ENCODE results near the gene MRPL41.

Gene MRPL41

DNA sequence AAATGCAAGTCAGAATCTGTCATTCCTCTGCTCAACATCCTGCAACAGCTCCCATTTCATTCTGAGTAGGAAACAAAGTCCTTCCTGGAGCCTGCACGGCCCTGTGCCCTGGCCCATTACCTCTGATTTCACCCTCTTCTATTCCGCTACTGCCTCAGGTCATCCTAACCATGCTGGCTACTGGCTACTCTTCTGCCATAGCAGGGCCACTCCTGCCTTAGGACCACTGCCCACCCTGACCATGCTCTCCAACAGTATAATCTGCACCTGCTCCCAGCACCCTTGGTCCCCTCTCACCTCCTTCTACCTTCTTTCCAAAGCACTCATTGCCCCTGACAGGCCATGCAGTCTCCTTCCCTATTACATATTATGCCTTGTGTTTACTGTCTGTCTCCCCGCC lies 18.9 kb downstream of the MRPL41 start:
- in situ Hi-C loops (cut with MboI; ENCODE audit: low sequenced_read_pairs, unreplicated experiment) = no loop called here
- DNase-seq (ENCODE audit: low spot score) = no peak
- TF ChIP-seq, protein P1, sequence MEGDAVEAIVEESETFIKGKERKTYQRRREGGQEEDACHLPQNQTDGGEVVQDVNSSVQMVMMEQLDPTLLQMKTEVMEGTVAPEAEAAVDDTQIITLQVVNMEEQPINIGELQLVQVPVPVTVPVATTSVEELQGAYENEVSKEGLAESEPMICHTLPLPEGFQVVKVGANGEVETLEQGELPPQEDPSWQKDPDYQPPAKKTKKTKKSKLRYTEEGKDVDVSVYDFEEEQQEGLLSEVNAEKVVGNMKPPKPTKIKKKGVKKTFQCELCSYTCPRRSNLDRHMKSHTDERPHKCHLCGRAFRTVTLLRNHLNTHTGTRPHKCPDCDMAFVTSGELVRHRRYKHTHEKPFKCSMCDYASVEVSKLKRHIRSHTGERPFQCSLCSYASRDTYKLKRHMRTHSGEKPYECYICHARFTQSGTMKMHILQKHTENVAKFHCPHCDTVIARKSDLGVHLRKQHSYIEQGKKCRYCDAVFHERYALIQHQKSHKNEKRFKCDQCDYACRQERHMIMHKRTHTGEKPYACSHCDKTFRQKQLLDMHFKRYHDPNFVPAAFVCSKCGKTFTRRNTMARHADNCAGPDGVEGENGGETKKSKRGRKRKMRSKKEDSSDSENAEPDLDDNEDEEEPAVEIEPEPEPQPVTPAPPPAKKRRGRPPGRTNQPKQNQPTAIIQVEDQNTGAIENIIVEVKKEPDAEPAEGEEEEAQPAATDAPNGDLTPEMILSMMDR (IDR thresholded peaks at IDR 0.05; ENCODE audit: borderline replicate concordance, control extremely low read depth, extremely low read depth, insufficient read depth, missing control alignments) = no peak

GRCh38 chr9:137574192-137574591 lies 22.5 kb downstream of the MRPL41 start:
- in situ Hi-C loops (cut with MboI; ENCODE audit: low sequenced_read_pairs, unreplicated experiment) = no loop called here
- TF ChIP-seq, protein P1 (IDR thresholded peaks at IDR 0.05; ENCODE audit: borderline replicate concordance, control extremely low read depth, extremely low read depth, insufficient read depth, missing control alignments) = no peak
- no peak for DNase-seq (ENCODE audit: low spot score)

DNA sequence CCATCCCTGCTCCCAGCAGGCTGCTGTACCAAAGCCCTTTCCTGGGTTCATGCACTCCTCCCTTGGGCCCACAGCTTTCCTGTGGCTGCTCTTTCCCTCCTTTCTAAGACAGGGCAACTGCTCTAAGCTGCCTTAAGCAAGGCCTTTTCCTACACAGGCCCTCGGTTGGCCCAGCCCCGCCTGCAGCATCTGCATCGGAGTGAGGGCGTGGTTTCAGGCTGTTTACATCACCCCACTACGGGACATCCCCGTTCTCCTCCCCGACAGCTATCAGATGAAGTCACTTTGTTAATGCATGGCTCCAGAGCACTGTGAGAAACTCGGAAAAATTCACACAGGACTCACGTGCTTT lies 23.7 kb downstream of the MRPL41 start:
- TF ChIP-seq, protein P1 (IDR thresholded peaks at IDR 0.05; ENCODE audit: borderline replicate concordance, control extremely low read depth, extremely low read depth, insufficient read depth, missing control alignments) = no peak
- peak; percentile 74 for DNase-seq (ENCODE audit: low spot score)
- in situ Hi-C loops (cut with MboI; ENCODE audit: low sequenced_read_pairs, unreplicated experiment) = no loop called here

DNA sequence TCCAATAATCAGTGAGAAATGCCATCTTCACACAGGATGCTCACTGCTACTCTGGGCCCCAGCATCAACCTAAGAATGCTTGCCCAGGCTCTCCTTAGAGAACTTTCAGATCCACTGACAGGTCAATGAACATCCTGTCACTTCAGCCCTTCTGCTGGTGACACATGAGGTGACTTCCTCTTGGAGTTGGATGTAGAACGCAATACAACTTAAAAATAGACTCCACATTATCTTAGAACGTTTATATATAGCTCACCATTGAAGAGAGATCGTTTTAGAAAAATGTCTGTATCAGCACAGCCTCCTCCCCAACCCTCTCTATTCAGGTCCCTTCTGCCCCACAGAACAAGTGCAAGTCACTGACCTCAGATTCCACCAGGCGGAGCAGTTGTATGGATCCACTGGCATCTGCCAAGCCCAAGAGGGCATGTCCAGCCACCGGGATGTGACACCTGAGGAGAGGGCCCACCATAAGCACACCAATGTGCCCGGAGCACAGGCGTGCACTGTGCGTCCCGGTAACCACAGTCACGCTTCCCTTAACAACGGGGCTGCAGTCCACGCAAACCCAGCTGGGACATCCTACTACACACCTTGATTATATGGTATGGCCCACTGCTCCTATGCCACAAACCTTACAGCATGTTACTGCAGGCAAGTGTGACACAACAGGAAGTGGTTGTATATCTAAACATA lies 24.2 kb downstream of the MRPL41 start:
- in situ Hi-C loops (cut with MboI; ENCODE audit: low sequenced_read_pairs, unreplicated experiment) = no loop called here
- DNase-seq (ENCODE audit: low spot score) = no peak
- TF ChIP-seq, protein P1 (IDR thresholded peaks at IDR 0.05; ENCODE audit: borderline replicate concordance, control extremely low read depth, extremely low read depth, insufficient read depth, missing control alignments) = peak; percentile 12

DNA sequence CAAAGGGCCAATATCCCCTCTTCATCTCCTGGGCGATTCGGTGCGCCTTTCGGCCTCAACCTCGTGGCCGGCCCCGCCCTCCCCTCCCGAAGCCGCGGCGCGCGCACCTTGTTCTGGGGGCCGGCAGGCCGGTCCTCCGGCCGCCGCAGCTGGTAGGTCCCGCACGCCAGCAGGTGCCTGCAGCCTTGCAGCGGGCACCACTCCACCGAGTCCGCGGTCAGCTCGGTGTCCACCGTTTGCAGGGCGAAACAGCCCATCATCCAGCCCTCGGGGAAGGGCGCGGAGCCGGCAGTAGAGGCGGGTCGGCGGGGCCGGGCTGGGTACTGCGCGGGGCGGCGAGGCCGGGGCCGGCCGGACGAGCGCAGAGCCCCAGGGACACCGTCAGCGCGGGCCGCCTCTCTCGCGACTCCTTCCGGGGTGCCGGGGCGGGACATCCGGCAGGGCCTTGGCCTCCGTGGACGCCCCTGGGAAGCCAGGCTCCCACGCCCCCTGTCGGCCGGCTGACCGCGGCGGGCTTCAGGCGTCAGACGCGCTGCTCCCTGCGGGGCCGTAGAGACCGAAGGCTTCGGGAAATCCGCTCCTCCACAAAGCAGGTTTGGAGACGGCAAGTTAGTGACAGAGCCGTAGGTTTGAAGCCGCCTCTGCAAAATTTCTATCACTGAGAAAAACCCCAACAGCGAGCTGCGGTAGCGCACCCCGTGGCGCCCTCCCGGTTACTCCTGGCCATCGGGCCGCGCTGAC lies 27.0 kb downstream of the MRPL41 start, which contains the start of gene DPH7:
TSS of gene DPH7 (minus strand) at position 408 of the 741 bp plus-strand sequence. CDS start at position 260, 148 bp downstream.
- in situ Hi-C loops (cut with MboI; ENCODE audit: low sequenced_read_pairs, unreplicated experiment) = no loop called here
- TF ChIP-seq, protein P1 (IDR thresholded peaks at IDR 0.05; ENCODE audit: borderline replicate concordance, control extremely low read depth, extremely low read depth, insufficient read depth, missing control alignments) = peak; percentile 95
- peak; percentile 99 for DNase-seq (ENCODE audit: low spot score)

- in situ Hi-C loops (cut with MboI; ENCODE audit: low sequenced_read_pairs, unreplicated experiment) = no loop called here
- peak; percentile 48 for DNase-seq (ENCODE audit: low spot score)
- TF ChIP-seq, protein P1 (IDR thresholded peaks at IDR 0.05; ENCODE audit: borderline replicate concordance, control extremely low read depth, extremely low read depth, insufficient read depth, missing control alignments) = no peak
These were observed 27.6 kb downstream of the MRPL41 start for GRCh38 chr9:137579259-137579604.

All from GM13976 (cell line).